Heart left ventricle (tissue), 16 donors: ENCODE measurements around the gene FMO2. TPM values are rescaled to one million over a fixed set of nuclear protein-coding genes. Genes with fewer than 3 reads are reported as not detected.
A peak's percentile ranks its signal among the peaks of the same experiment; 100 is the strongest.
"Not testable (repeated sequence)": the region's sequence is repeated elsewhere in the genome, so short reads cannot be mapped to it uniquely, and the experiment has no call there.

Experiments
- ATAC-seq, 4 donors: fragments of 200-7000 bp; cut with Tn5 transposase; one replicate each; pipeline ENCODE4 v1.9.1; 2020 to 2022; ENCODE audit warnings: moderate library complexity in 4 of 4, mild to moderate bottlenecking in 3 of 4, moderate number of reproducible peaks in 1 of 4
- DNase-seq, 5 donors: peaks; one replicate each; pipeline ENCODE4 v3.0.0-alpha.2; 2020
- H3K27ac ChIP-seq, 12 donors: fragments of 200-600 bp; sonication (generic) in 4 of 12; one replicate each; pipeline versions ENCODE4 v1.5.0 to v1.8.0; 2016 to 2022; ENCODE audit warnings: mild to moderate bottlenecking in 2 of 12
- H3K27me3 ChIP-seq, 9 donors: fragments of 200-600 bp; sonication (generic) in 2 of 9; one replicate each; pipeline versions ENCODE4 v1.5.1 to v1.8.0; 2016 to 2022; ENCODE audit warnings: mild to moderate bottlenecking in 3 of 9
- H3K36me3 ChIP-seq, 9 donors: fragments of 200-600 bp; sonication (generic) in 2 of 9; one replicate each; pipeline versions ENCODE4 v1.5.0 to v1.8.0; 2018 to 2022; ENCODE audit warnings: mild to moderate bottlenecking in 2 of 9
- H3K4me1 ChIP-seq, 12 donors: fragments of 200-600 bp; sonication (generic) in 4 of 12; one replicate each; pipeline versions ENCODE4 v1.5.0 to v1.8.0; 2016 to 2022; ENCODE audit warnings: mild to moderate bottlenecking in 3 of 12
- H3K4me3 ChIP-seq, 12 donors: fragments of 200-600 bp; sonication (generic) in 4 of 12; one replicate each; pipeline versions ENCODE4 v1.5.0 to v1.8.0; 2017 to 2022; ENCODE audit warnings: mild to moderate bottlenecking in 9 of 12, moderate library complexity in 4 of 12
- H3K9me3 ChIP-seq, 12 donors: fragments of 200-600 bp; sonication (generic) in 4 of 12; one replicate each; pipeline versions ENCODE4 v1.5.0 to v1.8.0; 2016 to 2022; ENCODE audit warnings: mild to moderate bottlenecking in 1 of 12
- POLR2A ChIP-seq, 2 donors: fragments of 450-650 bp; IDR thresholded peaks; one replicate each; pipeline ENCODE4 v1.6.1; 2017; ENCODE audit warnings: antibody characterized with exemption in 2 of 2, mild to moderate bottlenecking in 2 of 2, moderate library complexity in 2 of 2
- WGBS, 4 donors: extraction: QIAGEN DNeasy Blood & Tissue Kit in 2 of 4; methylation state at CpG; one replicate each; pipeline versions ENCODE4 v1.1.5 to v1.1.7; 2013 to 2018; 5-methylcytosine and 5-hydroxymethylcytosine counted together
- intact Hi-C, 10 donors: fragments of 100-400 bp; cut with DNase I; formaldehyde crosslinking; loops; one replicate each; pipeline versions ENCODE4 v1.11.1 to v1.14.2; 2022
- polyA plus RNA-seq, 2 donors: library from polyadenylated mRNA; stranded (reverse); fragments of 200-250 nt; gene quantifications; one replicate each; pipeline ENCODE4 v1.2.3, GENCODE V29; 2013
- total RNA-seq, 9 donors: library from RNA; depleted of rRNA in 2 of 9; stranded (reverse); fragments of >200 nt in 2 of 9; fragmentation: NEBNext Ultra II Directional in 3 of 9; extraction: Animal tissue kit (Norgen Biotek cat#: 25700) in 3 of 9; gene quantifications; one replicate each; pipeline versions ENCODE4 v1.1.0 to v1.2.4, GENCODE V29; 2016 to 2023
- TF ChIP-seq, protein P1 (sequence below), 12 donors: fragments of 200-600 bp; sonication (generic) in 4 of 12; IDR thresholded peaks; one replicate each; pipeline versions ENCODE4 v1.5.0 to v1.8.0; 2018 to 2022; ENCODE audit warnings: antibody characterized with exemption in 12 of 12, mild to moderate bottlenecking in 5 of 12
- donor health status: ischemic (EF 13 %, LVEDD 7.1; RV severe dilation, severe dysfunction).
- donor health status: healthy with polysubstance abuse.
- donor health status: DM: no; HTN: yes; CAD: no.
- donor health status: DM: no; HTN: no; CAD: no.
- donor health status: ischemic (EF 25% LVEDD 6.9; RV normal size, moderate dysfunction).
- donor health status: ischemic (EF 25% LVEDD 5.7; RV mildly dilated, moderate dysfunction).
- donor health status: healthy.
- donor health status: DM: yes; HTN: yes; CAD: no.
- donor health status: ischemic (EF 35%, LVEDD 5.7; RV mildly dilated, moderate dysfunction).
- donor health status: nonischemic (EF 11% LVEDD 7.7; RV severe dilation, severe dysfunction).
- donor health status: DM: yes; HTN: yes; CAD: no.
- donor health status: PGD.
- donor health status: ischemic (EF 29% LVEDD 5.4; RV normal size, mild dysfunction).
- donor health status: nonischemic (EF 23%, LVEDD 6.1; RV moderate dilation, normal function).

FMO2 gene
- total and polyA plus RNA-seq, 11 donors: 7.5 to 65.6 (median 28.6) TPM

DNA sequence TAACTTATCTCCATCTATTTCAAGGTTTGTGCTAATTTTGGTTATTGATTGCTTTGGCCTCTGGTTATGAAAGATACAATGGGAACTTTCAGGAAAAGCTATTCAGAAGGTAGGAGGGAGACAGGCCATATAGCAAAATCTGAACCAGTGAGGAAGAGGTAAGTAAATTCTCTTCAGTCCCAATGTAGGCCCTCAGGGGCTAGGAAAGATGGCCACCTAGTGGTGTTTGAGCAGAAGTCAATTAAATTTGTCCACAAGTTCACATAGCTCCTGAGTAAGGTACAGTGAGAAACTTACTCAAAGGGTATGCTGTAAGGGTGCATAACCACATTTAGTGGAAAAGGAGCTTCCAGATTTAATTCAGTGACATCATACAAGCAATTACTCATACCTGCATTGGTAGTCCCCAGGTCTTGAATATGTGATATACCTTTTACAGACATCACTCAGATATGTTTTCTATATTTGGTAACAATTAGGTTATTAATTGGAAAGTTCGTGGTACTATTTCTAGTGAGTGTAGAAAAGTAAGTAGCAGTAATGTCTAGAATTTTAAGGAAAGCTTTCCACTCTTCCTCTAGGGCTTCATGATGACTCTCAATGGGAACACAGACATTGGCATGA lies 41.8 kb downstream of the FMO2 start:
- H3K27me3 ChIP-seq: no peaks in the 10 kb centered on the region
- peak in 3 of 4 donors; percentile 76 to 81 (median 78) for ATAC-seq
- H3K27ac ChIP-seq: no peak overlapping the region
- 57 to 73% (median 64%) methylated on average over 1 of the region's 1 CpG for WGBS, 4 donors
- no peak for TF ChIP-seq POLR2A (IDR thresholded peaks at IDR 0.05)
- TF ChIP-seq, protein P1, sequence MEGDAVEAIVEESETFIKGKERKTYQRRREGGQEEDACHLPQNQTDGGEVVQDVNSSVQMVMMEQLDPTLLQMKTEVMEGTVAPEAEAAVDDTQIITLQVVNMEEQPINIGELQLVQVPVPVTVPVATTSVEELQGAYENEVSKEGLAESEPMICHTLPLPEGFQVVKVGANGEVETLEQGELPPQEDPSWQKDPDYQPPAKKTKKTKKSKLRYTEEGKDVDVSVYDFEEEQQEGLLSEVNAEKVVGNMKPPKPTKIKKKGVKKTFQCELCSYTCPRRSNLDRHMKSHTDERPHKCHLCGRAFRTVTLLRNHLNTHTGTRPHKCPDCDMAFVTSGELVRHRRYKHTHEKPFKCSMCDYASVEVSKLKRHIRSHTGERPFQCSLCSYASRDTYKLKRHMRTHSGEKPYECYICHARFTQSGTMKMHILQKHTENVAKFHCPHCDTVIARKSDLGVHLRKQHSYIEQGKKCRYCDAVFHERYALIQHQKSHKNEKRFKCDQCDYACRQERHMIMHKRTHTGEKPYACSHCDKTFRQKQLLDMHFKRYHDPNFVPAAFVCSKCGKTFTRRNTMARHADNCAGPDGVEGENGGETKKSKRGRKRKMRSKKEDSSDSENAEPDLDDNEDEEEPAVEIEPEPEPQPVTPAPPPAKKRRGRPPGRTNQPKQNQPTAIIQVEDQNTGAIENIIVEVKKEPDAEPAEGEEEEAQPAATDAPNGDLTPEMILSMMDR (IDR thresholded peaks at IDR 0.05): peak; percentile 75 to 94 (median 82)
- H3K4me1 ChIP-seq: peaks cover 0 to 25% (median 12%) of the 10 kb centered on the region in 12 donors
- H3K4me3 ChIP-seq: no peak overlapping the region
- no peaks in the 10 kb centered on the region for H3K36me3 ChIP-seq
- peak in 4 of 5 donors; percentile 34 to 49 (median 40) for DNase-seq
- intact Hi-C loops: loop anchor here (1.0 to 5.0 kb wide), 7 partner anchors 35 to 260 kb away; partner anchors contain the start of gene FMO2 (in 2 of the 10)
- H3K9me3 ChIP-seq: no peaks in the 10 kb centered on the region

GRCh38 chr1:171231326-171231725 lies 46.2 kb downstream of the FMO2 start:
- intact Hi-C loops: no loop called here
- Histone ChIP-seq H3K4me3 (no peak overlapping the region), H3K27me3 (no peaks in the 10 kb centered on the region), H3K36me3 (no peaks in the 10 kb centered on the region), H3K9me3 (no peaks in the 10 kb centered on the region), H3K4me1 (peaks cover 0 to 4% (median 0%) of the 10 kb centered on the region in 12 donors), H3K27ac (no peak overlapping the region)
- TF ChIP-seq POLR2A (IDR thresholded peaks at IDR 0.05): no peak
- TF ChIP-seq, protein P1 (IDR thresholded peaks at IDR 0.05): no peak
- ATAC-seq: no peak
- no peak for DNase-seq

- DNase-seq: no peak
- no peak overlapping the region for H3K27ac ChIP-seq
- TF ChIP-seq, protein P1 (IDR thresholded peaks at IDR 0.05): no peak
- TF ChIP-seq POLR2A (IDR thresholded peaks at IDR 0.05): no peak
- peaks cover 0 to 2% (median 0%) of the 10 kb centered on the region in 12 donors for H3K4me1 ChIP-seq
- no peaks in the 10 kb centered on the region for H3K27me3 ChIP-seq
- peaks cover 0 to 6% (median 0%) of the 10 kb centered on the region in 12 donors for H3K9me3 ChIP-seq
- 93 to 100% (median 95%) methylated on average over 1 of the region's 1 CpG for WGBS, 4 donors
- H3K4me3 ChIP-seq: no peak overlapping the region
- no peak for ATAC-seq
- intact Hi-C loops: no loop called here
- H3K36me3 ChIP-seq: no peaks in the 10 kb centered on the region
Observed at GRCh38 chr1:171233183-171233582, 48.1 kb downstream of the FMO2 start.

- DNase-seq, intact Hi-C loops, H3K27me3 ChIP-seq, H3K4me3 ChIP-seq, H3K4me1 ChIP-seq, H3K27ac ChIP-seq, ATAC-seq, H3K36me3 ChIP-seq: not testable (repeated sequence)
- 87 to 95% (median 89%) methylated on average over 4 of the region's 4 CpGs for WGBS, 4 donors
- peaks cover 0 to 13% (median 0%) of the 10 kb centered on the region in 12 donors for H3K9me3 ChIP-seq
Observed at GRCh38 chr1:171236231-171236630, 51.1 kb downstream of the FMO2 start.
